ENCODE results near the gene LRMDA. TPM values are rescaled to one million over a fixed set of nuclear protein-coding genes. Genes with fewer than 3 reads are reported as not detected.
A peak's percentile ranks its signal among the peaks of the same experiment; 100 is the strongest.

The LRMDA gene
- total RNA-seq, 1 donor from 2014 or later, result not detected

GRCh38 chr10:75398692-75399460 lies 32.5 kb upstream of the LRMDA start:
- intact Hi-C loops (cut with micrococcal nuclease), result loop anchor here (5.0 kb wide), 1 partner anchor 638 kb away; no protein-coding TSS in a partner anchor
- H3K27me3 Mint-ChIP-seq, result peaks cover 59% of the 10 kb centered on the region
- peaks cover 25% of the 10 kb centered on the region for H3K4me1 Mint-ChIP-seq
- H3K4me3 Mint-ChIP-seq, result no peak overlapping the region
- H3K27ac Mint-ChIP-seq, result no peak overlapping the region
- H3K9me3 Mint-ChIP-seq, result no peaks in the 10 kb centered on the region
- DNase-seq, result no peak
- H3K36me3 Mint-ChIP-seq (ENCODE audit: low read depth), result peaks cover 5% of the 10 kb centered on the region

GRCh38 chr10:75399461-75400162 lies 31.8 kb upstream of the LRMDA start:
- Mint-ChIP-seq H3K27me3 (peaks cover 58% of the 10 kb centered on the region), H3K4me1 (peaks cover 27% of the 10 kb centered on the region), H3K36me3 (ENCODE audit: low read depth) (peaks cover 8% of the 10 kb centered on the region), H3K4me3 (peak overlapping the region; percentile 79), H3K27ac (no peak overlapping the region), H3K9me3 (no peaks in the 10 kb centered on the region)
- intact Hi-C loops (cut with micrococcal nuclease), result loop anchor here (5.0 kb wide), 1 partner anchor 638 kb away; no protein-coding TSS in a partner anchor
- peak; percentile 82 for DNase-seq

GRCh38 chr10:75400163-75400770 lies 31.2 kb upstream of the LRMDA start:
- peaks cover 56% of the 10 kb centered on the region for H3K27me3 Mint-ChIP-seq
- H3K4me3 Mint-ChIP-seq, result peak overlapping the region; percentile 79
- H3K27ac Mint-ChIP-seq, result no peak overlapping the region

GRCh38 chr10:75400771-75401568 lies 30.5 kb upstream of the LRMDA start:
- Mint-ChIP-seq H3K27me3 (peaks cover 58% of the 10 kb centered on the region), H3K27ac (no peak overlapping the region), H3K4me3 (peak overlapping the region; percentile 79), H3K4me1 (peaks cover 23% of the 10 kb centered on the region), H3K9me3 (no peaks in the 10 kb centered on the region), H3K36me3 (ENCODE audit: low read depth) (peaks cover 5% of the 10 kb centered on the region)
- peak; percentile 69 for DNase-seq
- intact Hi-C loops (cut with micrococcal nuclease), result no loop called here

More at GRCh38 chr10:75400163-75400770, 31.2 kb upstream of the LRMDA start:
- Mint-ChIP-seq H3K4me1 (peaks cover 23% of the 10 kb centered on the region), H3K9me3 (no peaks in the 10 kb centered on the region), H3K36me3 (ENCODE audit: low read depth) (peaks cover 5% of the 10 kb centered on the region)
- intact Hi-C loops (cut with micrococcal nuclease), result no loop called here
- DNase-seq, result no peak

- Mint-ChIP-seq H3K9me3 (no peaks in the 10 kb centered on the region), H3K27me3 (peaks cover 67% of the 10 kb centered on the region), H3K4me1 (peaks cover 23% of the 10 kb centered on the region), H3K4me3 (peak within 1 kb of the TSS; percentile 80), H3K27ac (peak within 1 kb of the TSS; percentile 83), H3K36me3 (ENCODE audit: low read depth) (peaks cover 5% of the 10 kb centered on the region)
- intact Hi-C loops (cut with micrococcal nuclease), result no loop called here
- peak; percentile 77 for DNase-seq
Observed at GRCh38 chr10:75401569-75402485, 29.6 kb upstream of the LRMDA start, which contains the start of gene ZNF503. TSS of gene ZNF503 (minus strand) at chr10:75401764. CDS start at chr10:75401419, 345 bp downstream.

GRCh38 chr10:75402486-75403143 lies 28.8 kb upstream of the LRMDA start:
- peak overlapping the region; percentile 80 for H3K4me3 Mint-ChIP-seq
- H3K4me1 Mint-ChIP-seq, result peaks cover 29% of the 10 kb centered on the region
- H3K9me3 Mint-ChIP-seq, result no peaks in the 10 kb centered on the region
- H3K27ac Mint-ChIP-seq, result peak overlapping the region; percentile 83
- H3K36me3 Mint-ChIP-seq (ENCODE audit: low read depth), result peaks cover 5% of the 10 kb centered on the region
- DNase-seq, result no peak
- intact Hi-C loops (cut with micrococcal nuclease), result no loop called here
- peaks cover 70% of the 10 kb centered on the region for H3K27me3 Mint-ChIP-seq

- intact Hi-C loops (cut with micrococcal nuclease), result no loop called here
- Mint-ChIP-seq H3K27ac (peak overlapping the region; percentile 34), H3K36me3 (ENCODE audit: low read depth) (peaks cover 5% of the 10 kb centered on the region), H3K4me3 (peak overlapping the region; percentile 80), H3K4me1 (peaks cover 29% of the 10 kb centered on the region), H3K9me3 (no peaks in the 10 kb centered on the region), H3K27me3 (peaks cover 69% of the 10 kb centered on the region)
- DNase-seq, result peak; percentile 58
Observed at GRCh38 chr10:75403144-75403938, 28.1 kb upstream of the LRMDA start.

- H3K36me3 Mint-ChIP-seq (ENCODE audit: low read depth), result peaks cover 5% of the 10 kb centered on the region
- H3K4me3 Mint-ChIP-seq, result no peak overlapping the region
- no peaks in the 10 kb centered on the region for H3K9me3 Mint-ChIP-seq
- peak overlapping the region; percentile 39 for H3K27ac Mint-ChIP-seq
- peaks cover 30% of the 10 kb centered on the region for H3K4me1 Mint-ChIP-seq
- DNase-seq, result no peak
- intact Hi-C loops (cut with micrococcal nuclease), result no loop called here
- peaks cover 70% of the 10 kb centered on the region for H3K27me3 Mint-ChIP-seq
Observed at GRCh38 chr10:75403939-75404814, 27.2 kb upstream of the LRMDA start.

- H3K27ac Mint-ChIP-seq, result no peak overlapping the region
- intact Hi-C loops (cut with micrococcal nuclease), result no loop called here
- DNase-seq, result no peak
- H3K4me3 Mint-ChIP-seq, result no peak overlapping the region
- H3K9me3 Mint-ChIP-seq, result no peaks in the 10 kb centered on the region
- peaks cover 5% of the 10 kb centered on the region for H3K36me3 Mint-ChIP-seq (ENCODE audit: low read depth)
- H3K27me3 Mint-ChIP-seq, result peaks cover 76% of the 10 kb centered on the region
- H3K4me1 Mint-ChIP-seq, result peaks cover 34% of the 10 kb centered on the region
Observed at GRCh38 chr10:75404815-75405597, 26.4 kb upstream of the LRMDA start.

- intact Hi-C loops (cut with micrococcal nuclease), result no loop called here
- Mint-ChIP-seq H3K4me3 (no peak overlapping the region), H3K27me3 (peaks cover 76% of the 10 kb centered on the region), H3K9me3 (no peaks in the 10 kb centered on the region), H3K36me3 (ENCODE audit: low read depth) (peaks cover 5% of the 10 kb centered on the region), H3K4me1 (peaks cover 26% of the 10 kb centered on the region), H3K27ac (no peak overlapping the region)
- DNase-seq, result no peak
Observed at GRCh38 chr10:75405598-75406461, 25.6 kb upstream of the LRMDA start.
